Naive thymus-derived CD8-positive, alpha-beta T cell (primary cell): ENCODE data around the gene MAPK4. TPM values are rescaled to one million over a fixed set of nuclear protein-coding genes. Genes with fewer than 3 reads are reported as not detected.
"Not testable (repeated sequence)": the region's sequence is repeated elsewhere in the genome, so short reads cannot be mapped to it uniquely, and the experiment has no call there.

Experiments
- ATAC-seq, 2 donors: fragments of 150-1000 bp; cut with Tn5 transposase in 1 of 2; sonication (Bioruptor Pico), chemical (Tn5 transposase) in 1 of 2; 1 replicate in 1 of 2; 2 replicates in 1 of 2; pipeline ENCODE4 v1.10.0; 2021; ENCODE audit warnings: mild to moderate bottlenecking in 2 of 2, moderate library complexity in 2 of 2
- POLR2A ChIA-PET: fragments of 350-600 bp; sonication (Branson Sonifier 250); formaldehyde crosslinking; loops from one replicate; lab custom pipeline; 2021; ENCODE audit warnings: antibody characterized with exemption; lab: Charles Lee
- DNase-seq, 10 donors: peaks; one replicate each; pipeline versions ENCODE4 v3.0.0 to v3.0.0-alpha.2; 2020 to 2022
- H3K27ac Mint-ChIP-seq, 10 donors: one replicate each; pipeline ENCODE4 v1.8.0; 2020 to 2022; ENCODE audit warnings: mild to moderate bottlenecking in 10 of 10, mixed read lengths in 10 of 10, moderate library complexity in 4 of 10, inconsistent platforms in 1 of 10
- H3K27me3 Mint-ChIP-seq, 5 donors: one replicate each; pipeline ENCODE4 v1.8.0; 2021 to 2022; ENCODE audit warnings: mixed read lengths in 5 of 5
- H3K36me3 Mint-ChIP-seq, 3 donors: one replicate each; pipeline ENCODE4 v1.8.0; 2020 to 2022; ENCODE audit warnings: mixed read lengths in 3 of 3, mild to moderate bottlenecking in 2 of 3, inconsistent platforms in 1 of 3
- H3K4me1 Mint-ChIP-seq, 4 donors: one replicate each; pipeline ENCODE4 v1.8.0; 2021 to 2022; ENCODE audit warnings: mixed read lengths in 4 of 4
- H3K4me3 Mint-ChIP-seq, 10 donors: one replicate each; pipeline ENCODE4 v1.8.0; 2020 to 2022; ENCODE audit warnings: mild to moderate bottlenecking in 10 of 10, mixed read lengths in 10 of 10, moderate library complexity in 6 of 10, inconsistent platforms in 1 of 10
- H3K9me3 Mint-ChIP-seq, 9 donors: one replicate each; pipeline ENCODE4 v1.8.0; 2020 to 2022; ENCODE audit warnings: mixed read lengths in 9 of 9, mild to moderate bottlenecking in 3 of 9, inconsistent platforms in 1 of 9, moderate library complexity in 1 of 9
- polyA plus RNA-seq, 3 donors: library from polyadenylated mRNA; unstranded; fragments of 300-500 nt; fragmentation: Illumina TruSeq; gene quantifications; one replicate each; pipeline ENCODE4 v1.2.3, GENCODE V29; 2021
- total RNA-seq, 8 experiments: library from RNA in 2 of 8; stranded (reverse) in 2 of 8; gene quantifications; one replicate each; pipeline ENCODE4 v1.2.3 and lab custom pipeline; 2021 to 2026

The MAPK4 gene
- total and polyA plus RNA-seq, 5 experiments from 2014 or later: 0.39 TPM; not detected in 4

DNA sequence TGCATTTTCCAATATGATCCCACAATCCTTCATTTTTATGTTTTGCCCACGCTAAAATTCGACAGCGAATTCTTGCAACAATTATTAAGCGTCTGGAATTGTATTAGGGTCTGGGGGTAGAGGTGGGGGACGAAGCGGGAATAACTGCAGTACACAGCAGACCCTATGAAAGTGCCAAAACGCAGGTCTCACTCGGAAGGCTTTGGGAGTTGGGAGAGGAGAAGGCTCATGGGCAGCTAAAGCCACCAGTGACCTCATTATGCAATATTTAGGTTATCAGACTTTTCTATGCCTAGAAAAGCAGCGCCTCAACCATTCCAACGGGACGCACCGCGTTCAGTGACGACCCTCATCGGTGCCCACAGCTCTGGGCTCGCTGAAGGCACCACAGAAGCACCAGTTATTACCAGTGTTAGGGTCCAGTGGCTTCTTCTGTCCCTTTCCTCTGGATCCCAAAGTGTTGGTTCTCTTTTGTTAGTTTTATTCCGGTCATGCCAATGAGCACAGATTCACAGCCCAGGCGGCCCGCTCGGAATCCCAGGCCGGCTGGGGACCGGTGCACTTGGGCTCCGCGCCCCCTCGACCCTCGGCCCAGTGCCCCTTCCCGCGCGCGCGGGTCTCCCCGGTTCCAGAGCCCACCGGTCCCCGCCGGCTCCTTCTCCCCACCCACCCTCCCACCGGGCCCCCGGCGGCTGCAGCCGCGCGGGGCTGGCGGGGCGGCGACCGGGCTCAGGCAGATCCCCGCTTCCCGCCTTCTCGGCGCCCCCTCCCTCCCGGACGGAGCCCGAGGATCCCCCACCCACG lies 737 bp upstream of the MAPK4 start:
- Mint-ChIP-seq H3K9me3 (peaks cover 3 to 29% (median 15%) of the 10 kb centered on the region in 9 donors), H3K36me3 (peaks cover 0 to 34% (median 4%) of the 10 kb centered on the region in 3 donors), H3K27me3 (peaks cover 48 to 71% (median 63%) of the 10 kb centered on the region in 5 donors), H3K4me1 (peaks cover 0 to 13% (median 5%) of the 10 kb centered on the region in 4 donors), H3K27ac (peak overlapping the region in 1 of 10 donors; percentile 20), H3K4me3 (peak overlapping the region; percentile 31 to 74 (median 66))
- no peak for DNase-seq
- POLR2A ChIA-PET: no interaction called here
- ATAC-seq: no peak

DNA sequence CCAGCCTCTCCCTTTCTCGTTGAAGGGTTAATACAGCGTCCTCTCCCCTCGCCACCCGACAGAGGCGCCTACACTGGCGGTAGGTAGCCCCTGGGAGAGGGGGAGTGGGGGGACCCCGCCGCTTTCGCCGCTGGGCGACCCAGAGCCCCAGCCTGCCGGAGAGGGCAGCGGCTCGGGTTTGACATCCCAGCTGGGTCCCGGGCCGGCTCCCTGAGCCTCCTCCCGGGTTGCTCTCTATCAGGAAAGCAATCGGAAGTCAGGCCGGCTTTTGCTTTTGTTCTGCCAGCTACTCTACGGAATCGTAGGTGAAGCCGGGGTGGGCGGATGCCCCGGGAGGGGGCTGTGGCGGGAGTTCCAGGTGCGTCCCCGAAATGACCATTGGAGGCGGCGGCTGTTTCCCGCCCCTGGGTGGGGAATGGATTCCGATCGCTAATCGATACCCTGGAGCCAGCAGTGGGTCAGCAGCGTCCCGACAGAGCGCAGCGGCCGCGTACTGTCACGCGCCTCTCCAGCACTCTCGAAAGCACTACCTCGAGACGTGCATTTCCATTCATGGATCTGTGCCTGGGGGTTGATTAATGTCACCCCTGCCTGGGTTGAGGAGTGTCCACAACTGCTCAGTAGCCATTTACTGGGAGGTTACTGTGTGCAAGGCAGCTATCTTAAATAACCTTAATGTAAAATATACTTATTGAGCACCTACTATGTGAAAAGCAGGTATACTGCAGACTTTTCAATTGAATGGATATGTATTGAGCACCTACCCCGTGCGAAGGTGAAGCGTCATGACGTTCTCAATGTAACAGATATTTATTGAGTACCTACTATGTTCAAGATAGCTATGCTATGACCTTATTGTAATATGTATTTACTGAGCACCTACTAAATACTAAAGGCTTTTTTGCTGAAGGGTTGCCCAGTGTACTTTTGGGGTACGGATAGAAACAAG lies 1.1 kb downstream of the MAPK4 start:
- Mint-ChIP-seq H3K4me3 (peak overlapping the region; percentile 14 to 70 (median 55)), H3K27me3 (peaks cover 39 to 68% (median 58%) of the 10 kb centered on the region in 5 donors), H3K36me3 (peaks cover 0 to 19% (median 0%) of the 10 kb centered on the region in 3 donors), H3K4me1 (peaks cover 0 to 13% (median 5%) of the 10 kb centered on the region in 4 donors), H3K9me3 (peaks cover 0 to 14% (median 4%) of the 10 kb centered on the region in 9 donors), H3K27ac (no peak overlapping the region)
- ATAC-seq (no peak), DNase-seq (no peak)
- POLR2A ChIA-PET: no interaction called here

DNA sequence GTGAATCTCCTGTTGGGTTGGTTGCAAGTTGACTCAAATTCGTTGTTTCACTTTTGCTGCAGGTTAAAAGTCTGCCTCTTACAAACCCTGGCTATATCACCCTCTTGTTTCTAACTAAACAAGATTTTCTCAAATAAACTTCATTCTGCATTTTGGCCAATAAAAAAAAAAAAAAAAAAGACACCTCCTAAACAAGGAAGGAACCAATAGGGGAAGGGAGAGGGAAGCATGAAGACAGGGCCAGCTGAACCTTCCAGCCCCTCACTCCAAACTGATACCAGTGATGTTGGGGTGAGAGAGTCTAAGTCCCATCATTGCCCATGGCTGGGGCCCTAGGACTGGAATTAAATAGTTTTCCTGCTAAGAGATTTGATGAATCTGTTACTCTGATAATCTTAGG lies 2.4 kb downstream of the MAPK4 start:
- H3K4me3 Mint-ChIP-seq, H3K9me3 Mint-ChIP-seq, POLR2A ChIA-PET, ATAC-seq, H3K27ac Mint-ChIP-seq, DNase-seq: not testable (repeated sequence)
- peaks cover 0 to 13% (median 5%) of the 10 kb centered on the region in 4 donors for H3K4me1 Mint-ChIP-seq
- H3K27me3 Mint-ChIP-seq: peaks cover 31 to 57% (median 54%) of the 10 kb centered on the region in 5 donors
- H3K36me3 Mint-ChIP-seq: peaks cover 0 to 10% (median 0%) of the 10 kb centered on the region in 3 donors

DNA sequence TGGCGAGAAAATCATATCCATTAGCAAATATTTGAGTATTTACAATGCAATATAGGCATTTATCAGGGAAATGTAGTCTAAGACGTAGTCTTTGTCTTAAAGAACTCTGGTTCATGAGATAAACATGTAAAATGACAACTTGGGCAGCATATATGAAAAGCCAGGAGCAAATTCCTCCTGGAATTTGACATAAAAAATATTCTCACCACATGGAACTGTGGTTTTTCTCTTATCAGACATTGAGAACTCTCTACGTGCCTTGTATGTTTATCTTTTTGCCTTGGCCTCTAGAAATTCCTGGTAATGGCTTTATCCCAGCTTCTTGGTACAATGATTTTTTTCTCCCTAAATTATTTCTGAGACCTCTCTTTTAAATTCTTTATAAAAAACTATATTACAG lies 2.8 kb downstream of the MAPK4 start:
- peaks cover 0 to 10% (median 0%) of the 10 kb centered on the region in 3 donors for H3K36me3 Mint-ChIP-seq
- H3K9me3 Mint-ChIP-seq: peaks cover 0 to 4% (median 0%) of the 10 kb centered on the region in 9 donors
- no peak overlapping the region for H3K4me3 Mint-ChIP-seq
- peaks cover 0 to 13% (median 5%) of the 10 kb centered on the region in 4 donors for H3K4me1 Mint-ChIP-seq
- H3K27me3 Mint-ChIP-seq: peaks cover 31 to 58% (median 50%) of the 10 kb centered on the region in 5 donors
- ATAC-seq (no peak), DNase-seq (no peak)
- POLR2A ChIA-PET: no interaction called here
- no peak overlapping the region for H3K27ac Mint-ChIP-seq

DNA sequence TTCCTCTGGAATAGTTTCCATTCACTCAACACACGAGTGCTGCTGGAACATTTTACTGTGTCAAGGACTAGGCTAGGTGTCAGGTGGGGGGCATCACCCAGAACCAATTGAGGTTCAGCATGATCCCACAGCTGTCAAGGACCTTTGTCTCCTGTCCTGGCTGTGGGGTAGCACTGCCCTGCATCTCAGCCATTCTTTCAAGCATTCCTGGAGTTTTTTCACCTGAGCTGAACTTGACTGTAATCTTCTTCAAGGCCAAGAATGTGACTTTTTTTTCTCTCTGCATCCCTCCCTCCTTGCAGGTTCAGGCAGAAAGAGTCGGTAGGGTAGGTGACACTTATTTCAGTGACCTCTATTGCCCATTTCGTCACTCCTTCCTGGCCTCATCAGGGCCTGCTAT lies 3.5 kb downstream of the MAPK4 start:
- Mint-ChIP-seq H3K27ac (no peak overlapping the region), H3K4me1 (peaks cover 0 to 13% (median 5%) of the 10 kb centered on the region in 4 donors), H3K9me3 (peaks cover 0 to 6% (median 3%) of the 10 kb centered on the region in 9 donors), H3K27me3 (peaks cover 31 to 52% (median 43%) of the 10 kb centered on the region in 5 donors), H3K4me3 (no peak overlapping the region), H3K36me3 (peaks cover 0 to 8% (median 0%) of the 10 kb centered on the region in 3 donors)
- DNase-seq (no peak), ATAC-seq (no peak)
- POLR2A ChIA-PET: no interaction called here

DNA sequence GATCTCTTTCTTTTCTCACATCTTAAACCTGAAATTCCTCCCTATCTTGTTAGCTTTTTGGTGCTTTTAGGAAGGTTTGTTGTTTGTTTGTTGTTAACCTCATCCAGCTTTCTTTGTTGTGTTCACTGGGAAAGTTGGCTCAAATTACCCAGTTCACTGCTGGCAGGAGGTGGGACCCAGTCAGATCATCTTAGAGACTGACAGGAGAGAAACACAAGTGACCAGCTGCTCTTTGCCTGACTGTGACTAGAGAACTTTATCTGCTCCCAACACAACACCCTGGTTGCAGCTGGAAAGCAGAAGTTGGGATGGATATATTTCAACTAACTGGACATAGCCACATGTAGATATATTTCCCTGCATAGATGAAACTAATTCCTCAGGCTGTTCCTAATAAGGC lies 10.0 kb downstream of the MAPK4 start:
- peaks cover 9 to 21% (median 16%) of the 10 kb centered on the region in 5 donors for H3K27me3 Mint-ChIP-seq
- no peak for ATAC-seq
- H3K27ac Mint-ChIP-seq: no peak overlapping the region
- no peak overlapping the region for H3K4me3 Mint-ChIP-seq
- peaks cover 0 to 11% (median 0%) of the 10 kb centered on the region in 3 donors for H3K36me3 Mint-ChIP-seq
- peaks cover 7 to 20% (median 13%) of the 10 kb centered on the region in 9 donors for H3K9me3 Mint-ChIP-seq
- DNase-seq: no peak
- POLR2A ChIA-PET: no interaction called here
- no peaks in the 10 kb centered on the region for H3K4me1 Mint-ChIP-seq

DNA sequence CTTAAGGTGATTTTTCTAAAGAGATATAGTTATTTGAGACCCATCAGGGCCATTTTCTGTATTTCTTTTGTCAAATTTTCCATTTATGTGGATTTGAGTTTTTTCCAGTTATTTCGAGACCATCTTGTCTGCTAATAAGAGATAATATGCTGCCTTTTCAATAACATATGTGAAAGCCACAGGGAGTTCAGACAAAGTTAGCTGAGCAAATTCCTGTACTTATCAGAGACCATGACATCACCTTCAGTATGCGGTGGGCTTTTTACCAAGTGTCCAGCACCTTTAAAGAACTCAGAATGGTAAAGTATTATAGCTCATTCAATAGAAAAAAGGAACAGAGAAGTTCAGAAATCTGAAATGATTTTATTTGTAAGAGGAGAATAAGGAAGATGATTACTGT lies 11.7 kb downstream of the MAPK4 start:
- ATAC-seq: no peak
- Mint-ChIP-seq H3K27ac (no peak overlapping the region), H3K36me3 (peaks cover 0 to 11% (median 0%) of the 10 kb centered on the region in 3 donors), H3K9me3 (peaks cover 7 to 20% (median 13%) of the 10 kb centered on the region in 9 donors), H3K27me3 (peaks cover 2 to 17% (median 12%) of the 10 kb centered on the region in 5 donors), H3K4me1 (no peaks in the 10 kb centered on the region), H3K4me3 (no peak overlapping the region)
- DNase-seq: no peak
- POLR2A ChIA-PET: no interaction called here

DNA sequence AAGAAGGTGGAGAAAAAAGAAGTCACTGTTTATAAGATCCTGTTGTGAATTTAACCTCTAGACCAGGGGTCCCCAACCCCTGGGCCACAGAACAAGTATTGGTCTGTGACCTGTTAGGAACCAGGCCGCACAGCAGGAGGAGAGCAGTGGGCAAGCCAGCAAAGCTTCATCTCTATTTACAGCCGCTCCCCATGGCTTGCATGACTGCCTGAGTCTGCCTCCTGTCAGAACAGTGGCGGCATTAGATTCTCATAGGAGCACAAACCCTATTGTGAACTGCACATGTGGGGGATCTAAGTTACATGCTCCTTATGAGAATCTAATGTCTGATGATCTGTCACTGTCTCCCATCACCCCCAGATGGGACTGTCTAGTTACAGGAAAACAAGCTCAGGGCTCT lies 13.3 kb downstream of the MAPK4 start:
- H3K36me3 Mint-ChIP-seq, H3K27ac Mint-ChIP-seq, H3K4me3 Mint-ChIP-seq, POLR2A ChIA-PET, DNase-seq, ATAC-seq, H3K4me1 Mint-ChIP-seq: not testable (repeated sequence)
- Mint-ChIP-seq H3K27me3 (peaks cover 4 to 23% (median 12%) of the 10 kb centered on the region in 5 donors), H3K9me3 (peaks cover 6 to 18% (median 11%) of the 10 kb centered on the region in 9 donors)

DNA sequence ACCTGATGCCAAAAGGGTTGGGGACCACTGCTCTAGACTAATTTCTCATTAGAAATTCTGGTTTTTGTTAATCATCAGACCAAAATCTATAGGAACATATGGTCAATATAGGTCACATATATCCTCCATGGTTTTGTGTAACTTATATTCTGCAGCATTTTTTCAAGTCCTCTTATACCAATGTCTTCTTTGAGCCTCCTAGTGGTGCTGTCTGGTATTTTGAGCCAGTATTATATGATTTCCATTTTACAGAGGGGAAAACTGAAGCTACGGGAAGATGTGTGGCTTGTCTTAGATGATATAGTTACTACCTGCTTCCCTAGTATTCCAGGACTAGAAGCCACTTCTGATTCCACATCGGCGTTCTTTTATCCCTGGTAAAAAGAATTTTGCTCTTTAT lies 13.8 kb downstream of the MAPK4 start:
- DNase-seq (no peak), ATAC-seq (no peak)
- H3K4me3 Mint-ChIP-seq: no peak overlapping the region
- peaks cover under 1 to 14% (median 9%) of the 10 kb centered on the region in 9 donors for H3K9me3 Mint-ChIP-seq
- no peak overlapping the region for H3K27ac Mint-ChIP-seq
- H3K27me3 Mint-ChIP-seq: peaks cover 9 to 25% (median 11%) of the 10 kb centered on the region in 5 donors
- H3K4me1 Mint-ChIP-seq: no peaks in the 10 kb centered on the region
- POLR2A ChIA-PET: no interaction called here
- H3K36me3 Mint-ChIP-seq: peaks cover 0 to 5% (median 0%) of the 10 kb centered on the region in 3 donors

DNA sequence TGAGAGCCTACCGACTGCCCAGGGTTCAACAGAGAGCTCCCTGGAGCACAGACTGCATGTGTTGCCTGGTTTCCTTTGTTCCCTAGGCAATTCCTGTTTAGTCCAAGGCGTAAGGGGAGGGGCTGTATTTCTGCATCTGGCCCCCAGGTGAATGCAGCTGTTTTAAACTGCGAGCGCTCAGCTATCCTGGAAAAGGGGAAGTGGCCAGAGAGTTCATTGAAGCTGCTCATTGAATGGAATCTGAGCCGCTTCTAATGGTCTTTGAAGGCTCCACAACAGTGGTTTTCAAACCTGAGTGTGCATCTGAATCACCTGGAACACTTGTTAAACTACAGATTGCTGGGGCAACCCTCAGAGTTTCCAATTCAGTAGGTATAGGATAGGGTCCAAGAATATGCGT lies 18.1 kb downstream of the MAPK4 start:
- POLR2A ChIA-PET: no interaction called here
- no peak for ATAC-seq
- Mint-ChIP-seq H3K36me3 (no peaks in the 10 kb centered on the region), H3K27ac (no peak overlapping the region), H3K27me3 (peaks cover 6 to 32% (median 13%) of the 10 kb centered on the region in 5 donors), H3K4me1 (no peaks in the 10 kb centered on the region), H3K4me3 (no peak overlapping the region), H3K9me3 (peaks cover 0 to 9% (median 2%) of the 10 kb centered on the region in 9 donors)
- DNase-seq: no peak

DNA sequence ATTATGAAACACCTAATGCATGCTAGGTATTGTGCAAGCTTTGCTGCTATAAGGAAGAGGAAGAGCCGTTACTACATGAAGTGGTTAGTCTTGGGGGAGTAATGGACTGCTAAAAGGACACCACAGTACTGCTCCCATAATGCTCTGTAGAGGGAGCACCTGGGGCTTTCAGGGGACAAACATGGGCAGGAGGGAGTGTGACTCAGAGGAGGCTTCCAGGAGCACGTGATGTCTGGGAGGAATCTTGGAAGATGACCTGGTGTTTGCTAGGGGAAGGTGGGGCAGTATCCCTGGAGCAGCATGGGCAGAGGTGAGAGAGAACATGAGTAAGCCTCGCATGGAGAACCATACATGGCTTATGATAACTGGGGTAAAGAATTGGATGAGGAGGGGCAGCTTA lies 18.8 kb downstream of the MAPK4 start:
- no peak for DNase-seq
- no peaks in the 10 kb centered on the region for H3K36me3 Mint-ChIP-seq
- no peak overlapping the region for H3K27ac Mint-ChIP-seq
- no peak overlapping the region for H3K4me3 Mint-ChIP-seq
- peaks cover 0 to 10% (median 2%) of the 10 kb centered on the region in 9 donors for H3K9me3 Mint-ChIP-seq
- POLR2A ChIA-PET: no interaction called here
- H3K4me1 Mint-ChIP-seq: no peaks in the 10 kb centered on the region
- ATAC-seq: no peak
- H3K27me3 Mint-ChIP-seq: peaks cover 6 to 32% (median 13%) of the 10 kb centered on the region in 5 donors

DNA sequence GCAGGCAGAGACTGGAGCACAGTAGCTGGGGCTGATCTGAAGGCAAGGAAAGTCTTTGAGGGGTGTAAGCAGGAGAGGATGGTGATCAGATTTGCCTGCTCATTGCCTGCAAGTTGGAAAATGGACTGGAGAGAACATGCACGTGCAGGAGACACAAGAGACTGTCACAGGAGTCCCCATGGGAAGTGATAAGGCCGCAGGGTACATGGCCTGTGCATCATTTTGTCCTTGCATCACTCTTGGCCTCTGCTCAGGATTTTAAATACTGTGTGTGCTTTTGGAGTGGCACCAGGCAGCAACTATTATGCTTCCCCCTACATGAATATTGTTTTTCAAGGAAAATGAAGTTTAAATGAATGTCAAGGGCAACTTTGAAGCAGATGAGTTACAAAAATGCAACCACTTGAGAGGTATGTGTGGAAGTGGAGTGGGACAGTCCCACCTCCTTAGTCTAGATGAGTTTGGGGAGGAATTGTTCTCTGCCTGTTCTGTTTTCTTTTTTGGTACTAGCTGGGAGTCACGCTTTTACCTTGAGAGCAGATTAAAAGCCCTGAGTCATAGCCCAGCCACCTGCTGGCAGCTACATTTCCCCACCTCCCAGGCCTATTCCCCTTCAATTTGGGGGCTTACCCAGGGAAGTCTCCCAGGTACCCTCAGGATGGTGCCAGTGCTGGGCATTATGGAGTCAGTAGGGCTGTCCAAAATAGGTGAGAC lies 19.3 kb downstream of the MAPK4 start:
- DNase-seq (no peak), ATAC-seq (no peak)
- Mint-ChIP-seq H3K27me3 (peaks cover 6 to 32% (median 13%) of the 10 kb centered on the region in 5 donors), H3K4me1 (no peaks in the 10 kb centered on the region), H3K9me3 (peaks cover 0 to 10% (median 2%) of the 10 kb centered on the region in 9 donors), H3K36me3 (no peaks in the 10 kb centered on the region), H3K27ac (no peak overlapping the region), H3K4me3 (no peak overlapping the region)
- POLR2A ChIA-PET: no interaction called here
